ENCODE results near the gene PCDH1.

The PCDH1 gene

GRCh38 chr5:141809380-141810096 lies 68.7 kb downstream of the PCDH1 start:
- Histone ChIP-seq H3K27ac (ENCODE audit: low read depth, low read length, poor library complexity, severe bottlenecking) (no peak overlapping the region), H2AFZ (ENCODE audit: low read length) (no peak overlapping the region), H3K4me1 (ENCODE audit: insufficient read depth, low read length, severe bottlenecking) (no peaks in the 10 kb centered on the region), H3K9me2 (ENCODE audit: low read depth, low read length) (no peaks in the 10 kb centered on the region), H3F3A (ENCODE audit: insufficient read depth, low read length) (no peaks in the 10 kb centered on the region), H3K36me3 (ENCODE audit: insufficient read depth, low read length) (no peaks in the 10 kb centered on the region), H3K9ac (ENCODE audit: low read length) (no peak overlapping the region), H3K79me2 (ENCODE audit: insufficient read depth, low read length) (no peaks in the 10 kb centered on the region), H4K20me1 (ENCODE audit: insufficient read depth, low read length) (no peaks in the 10 kb centered on the region), H3K27me3 (ENCODE audit: insufficient read depth, low read length) (no peaks in the 10 kb centered on the region), H3K4me2 (ENCODE audit: low read length) (no peak overlapping the region), H3K9me3 (ENCODE audit: low read length) (no peaks in the 10 kb centered on the region), H3K4me3 (ENCODE audit: low read depth, low read length, poor library complexity, severe bottlenecking) (no peak overlapping the region)
- TF ChIP-seq, protein P1, sequence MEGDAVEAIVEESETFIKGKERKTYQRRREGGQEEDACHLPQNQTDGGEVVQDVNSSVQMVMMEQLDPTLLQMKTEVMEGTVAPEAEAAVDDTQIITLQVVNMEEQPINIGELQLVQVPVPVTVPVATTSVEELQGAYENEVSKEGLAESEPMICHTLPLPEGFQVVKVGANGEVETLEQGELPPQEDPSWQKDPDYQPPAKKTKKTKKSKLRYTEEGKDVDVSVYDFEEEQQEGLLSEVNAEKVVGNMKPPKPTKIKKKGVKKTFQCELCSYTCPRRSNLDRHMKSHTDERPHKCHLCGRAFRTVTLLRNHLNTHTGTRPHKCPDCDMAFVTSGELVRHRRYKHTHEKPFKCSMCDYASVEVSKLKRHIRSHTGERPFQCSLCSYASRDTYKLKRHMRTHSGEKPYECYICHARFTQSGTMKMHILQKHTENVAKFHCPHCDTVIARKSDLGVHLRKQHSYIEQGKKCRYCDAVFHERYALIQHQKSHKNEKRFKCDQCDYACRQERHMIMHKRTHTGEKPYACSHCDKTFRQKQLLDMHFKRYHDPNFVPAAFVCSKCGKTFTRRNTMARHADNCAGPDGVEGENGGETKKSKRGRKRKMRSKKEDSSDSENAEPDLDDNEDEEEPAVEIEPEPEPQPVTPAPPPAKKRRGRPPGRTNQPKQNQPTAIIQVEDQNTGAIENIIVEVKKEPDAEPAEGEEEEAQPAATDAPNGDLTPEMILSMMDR (IDR thresholded peaks at IDR 0.05; ENCODE audit: low read length), result no peak
- TF ChIP-seq EZH2 (IDR thresholded peaks at IDR 0.05; ENCODE audit: borderline replicate concordance, low read length), result no peak

DNA sequence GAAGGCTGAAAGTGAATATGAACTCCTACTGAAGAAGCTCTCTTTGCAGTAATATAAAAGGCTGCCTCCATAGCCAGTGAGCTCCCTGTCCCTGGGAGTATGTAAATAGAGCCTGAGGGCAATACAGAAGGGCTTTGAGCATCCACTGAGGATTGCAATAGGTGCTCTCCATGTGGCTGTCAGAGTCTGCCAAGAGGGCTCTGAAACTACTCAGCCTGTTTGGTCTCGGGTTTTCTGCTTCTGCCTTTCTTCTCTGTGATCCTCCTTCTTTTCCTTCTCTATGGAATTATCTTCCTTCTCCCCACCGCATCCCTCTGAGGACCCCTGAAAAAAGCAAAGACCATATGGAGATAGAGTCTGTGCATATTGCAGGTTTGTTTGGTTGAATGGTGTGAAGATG lies 69.4 kb downstream of the PCDH1 start:
- TF ChIP-seq, protein P1 (IDR thresholded peaks at IDR 0.05; ENCODE audit: low read length), result no peak
- TF ChIP-seq EZH2 (IDR thresholded peaks at IDR 0.05; ENCODE audit: borderline replicate concordance, low read length), result no peak
- Histone ChIP-seq H3K4me1 (ENCODE audit: insufficient read depth, low read length, severe bottlenecking) (no peaks in the 10 kb centered on the region), H3K9ac (ENCODE audit: low read length) (no peak overlapping the region), H4K20me1 (ENCODE audit: insufficient read depth, low read length) (no peaks in the 10 kb centered on the region), H3K27ac (ENCODE audit: low read depth, low read length, poor library complexity, severe bottlenecking) (no peak overlapping the region), H3K79me2 (ENCODE audit: insufficient read depth, low read length) (no peaks in the 10 kb centered on the region), H3K4me3 (ENCODE audit: low read depth, low read length, poor library complexity, severe bottlenecking) (no peak overlapping the region), H2AFZ (ENCODE audit: low read length) (no peak overlapping the region), H3K27me3 (ENCODE audit: insufficient read depth, low read length) (no peaks in the 10 kb centered on the region), H3K4me2 (ENCODE audit: low read length) (no peak overlapping the region), H3K9me2 (ENCODE audit: low read depth, low read length) (no peaks in the 10 kb centered on the region), H3K9me3 (ENCODE audit: low read length) (no peaks in the 10 kb centered on the region), H3F3A (ENCODE audit: insufficient read depth, low read length) (no peaks in the 10 kb centered on the region), H3K36me3 (ENCODE audit: insufficient read depth, low read length) (no peaks in the 10 kb centered on the region)

DNA sequence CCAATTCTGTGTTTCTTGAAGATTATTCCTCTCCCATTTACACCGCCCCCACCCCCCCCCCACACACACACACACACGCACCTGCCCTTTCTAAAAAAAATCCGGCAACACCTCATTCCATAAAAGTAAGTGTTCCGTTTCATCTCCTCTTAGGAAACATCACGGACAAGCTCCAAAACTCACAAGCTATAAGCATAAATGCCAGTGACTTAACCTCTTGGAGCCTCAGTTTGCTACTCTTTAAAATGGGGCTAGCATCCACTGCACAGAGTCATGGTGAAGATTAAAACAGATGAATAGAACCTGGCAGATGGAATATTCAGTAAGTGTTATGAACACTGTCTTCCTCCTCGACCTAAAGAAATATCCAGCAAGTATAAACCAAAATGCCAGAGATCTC lies 70.5 kb downstream of the PCDH1 start:
- TF ChIP-seq EZH2 (IDR thresholded peaks at IDR 0.05; ENCODE audit: borderline replicate concordance, low read length), result no peak
- TF ChIP-seq, protein P1 (IDR thresholded peaks at IDR 0.05; ENCODE audit: low read length), result no peak
- Histone ChIP-seq H3K4me2 (ENCODE audit: low read length) (no peak overlapping the region), H3K4me1 (ENCODE audit: insufficient read depth, low read length, severe bottlenecking) (no peaks in the 10 kb centered on the region), H3F3A (ENCODE audit: insufficient read depth, low read length) (no peaks in the 10 kb centered on the region), H3K27me3 (ENCODE audit: insufficient read depth, low read length) (no peaks in the 10 kb centered on the region), H3K4me3 (ENCODE audit: low read depth, low read length, poor library complexity, severe bottlenecking) (no peak overlapping the region), H3K9me3 (ENCODE audit: low read length) (no peaks in the 10 kb centered on the region), H4K20me1 (ENCODE audit: insufficient read depth, low read length) (no peaks in the 10 kb centered on the region), H3K79me2 (ENCODE audit: insufficient read depth, low read length) (no peaks in the 10 kb centered on the region), H2AFZ (ENCODE audit: low read length) (no peak overlapping the region), H3K27ac (ENCODE audit: low read depth, low read length, poor library complexity, severe bottlenecking) (no peak overlapping the region), H3K9me2 (ENCODE audit: low read depth, low read length) (no peaks in the 10 kb centered on the region), H3K36me3 (ENCODE audit: insufficient read depth, low read length) (no peaks in the 10 kb centered on the region), H3K9ac (ENCODE audit: low read length) (no peak overlapping the region)

Measured in OCI-LY1 (cell line).